HepG2 (cell line): ENCODE results near the gene GALNTL6.

Source experiments
- JUND ChIP-seq: sonication (generic); formaldehyde crosslinking; IDR thresholded peaks from 2 replicates; pipeline ENCODE4 v1.8.0; 2022; ENCODE audit warnings: mild to moderate bottlenecking, missing genetic modification reagents
- POLR2AphosphoS5 ChIP-seq: IDR thresholded peaks from 2 replicates; pipeline ENCODE4 v1.6.1; 2012; ENCODE audit warnings: low read depth, low read length
- XRCC5 ChIP-seq: fragments of 200-400 bp; formaldehyde crosslinking; optimal IDR thresholded peaks from 2 replicates; pipeline ENCODE3; 2017; ENCODE audit warnings: mild to moderate bottlenecking, low read length
- ZNF138 ChIP-seq: sonication (generic); formaldehyde crosslinking; IDR thresholded peaks from 2 replicates; pipeline ENCODE4 v1.5.0; 2020; ENCODE audit warnings: mild to moderate bottlenecking, low read depth, missing genetic modification reagents

DNA sequence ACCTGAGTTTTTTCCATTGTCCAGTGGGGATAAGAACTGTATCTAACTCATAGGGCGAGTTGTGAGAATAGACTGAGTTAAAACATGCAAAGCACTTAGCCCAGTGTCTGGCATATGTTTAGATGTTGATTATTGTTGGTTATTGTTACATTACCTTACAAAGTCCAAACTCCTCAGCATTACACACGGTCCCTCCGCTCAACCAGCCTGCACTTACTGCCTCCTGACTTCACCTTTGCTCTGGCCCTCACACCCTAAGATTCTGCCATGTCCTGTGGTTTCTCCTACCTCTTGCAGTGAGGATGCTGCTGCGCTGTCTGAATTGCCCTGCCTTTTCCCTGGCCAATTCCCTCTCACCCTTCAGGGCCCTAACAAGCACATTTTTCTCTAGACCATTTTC lies 1053.2 kb downstream of the GALNTL6 start:
- TF ChIP-seq JUND (CRISPR knock-in tag) = no peak
- TF ChIP-seq ZNF138 (CRISPR knock-in tag) = no peak
- no peak for TF ChIP-seq POLR2AphosphoS5
- TF ChIP-seq XRCC5 = no peak
